Osteocyte (in vitro differentiated cells): ENCODE results near the gene ASAP2. TPM values are rescaled to one million over a fixed set of nuclear protein-coding genes. Genes with fewer than 3 reads are reported as not detected.

Experiments used
- DNase-seq: peaks from one replicate; pipeline ENCODE4 v3.0.0; 2021; ENCODE audit warnings: mixed read lengths; ENCODE audit not compliant: unreplicated experiment; ENCODE audit errors: extremely low spot score
- H3K27ac Mint-ChIP-seq: one replicate; pipeline ENCODE4 v1.8.0; 2021; ENCODE audit warnings: mild to moderate bottlenecking, mixed read lengths; ENCODE audit not compliant: unreplicated experiment
- H3K27me3 Mint-ChIP-seq: one replicate; pipeline ENCODE4 v1.8.0; 2021; ENCODE audit warnings: mixed read lengths; ENCODE audit not compliant: unreplicated experiment
- H3K36me3 Mint-ChIP-seq: one replicate; pipeline ENCODE4 v1.8.0; 2021; ENCODE audit warnings: mixed read lengths; ENCODE audit not compliant: unreplicated experiment
- H3K4me1 Mint-ChIP-seq: one replicate; pipeline ENCODE4 v1.8.0; 2021; ENCODE audit warnings: mixed read lengths; ENCODE audit not compliant: unreplicated experiment
- H3K4me3 Mint-ChIP-seq: one replicate; pipeline ENCODE4 v1.8.0; 2021; ENCODE audit warnings: mild to moderate bottlenecking, moderate library complexity, mixed read lengths; ENCODE audit not compliant: unreplicated experiment
- H3K9me3 Mint-ChIP-seq: one replicate; pipeline ENCODE4 v1.8.0; 2021; ENCODE audit warnings: mixed read lengths; ENCODE audit not compliant: unreplicated experiment
- CTCF ChIP-seq: fragments of 200-600 bp; sonication (generic); IDR thresholded peaks from 2 replicates; pipeline ENCODE4 v1.5.0; 2021; ENCODE audit warnings: antibody characterized with exemption, mild to moderate bottlenecking, moderate library complexity
- total RNA-seq: library from RNA; stranded (reverse); gene quantifications from 2 replicates; pipeline ENCODE4 v1.2.1, GENCODE V29; 2021

The ASAP2 gene
- total RNA-seq, 1 donor from 2014 or later, result 91.0 TPM

GRCh38 chr2:9355716-9356115 lies 149.1 kb downstream of the ASAP2 start:
- Mint-ChIP-seq H3K4me3 (no peak overlapping the region), H3K9me3 (no peaks in the 10 kb centered on the region), H3K4me1 (peaks cover 11% of the 10 kb centered on the region), H3K27me3 (no peaks in the 10 kb centered on the region), H3K36me3 (peaks cover 59% of the 10 kb centered on the region), H3K27ac (no peak overlapping the region)
- no peak for DNase-seq
- TF ChIP-seq CTCF, result no peak

GRCh38 chr2:9356261-9356660 lies 149.6 kb downstream of the ASAP2 start:
- Mint-ChIP-seq H3K9me3 (no peaks in the 10 kb centered on the region), H3K27ac (no peak overlapping the region), H3K4me3 (no peak overlapping the region), H3K36me3 (peaks cover 61% of the 10 kb centered on the region), H3K4me1 (peaks cover 12% of the 10 kb centered on the region), H3K27me3 (no peaks in the 10 kb centered on the region)
- DNase-seq, result no peak
- no peak for TF ChIP-seq CTCF

- peaks cover 12% of the 10 kb centered on the region for H3K4me1 Mint-ChIP-seq
- H3K9me3 Mint-ChIP-seq, result no peaks in the 10 kb centered on the region
These were observed 152.2 kb downstream of the ASAP2 start for GRCh38 chr2:9358846-9359245.

GRCh38 chr2:9359463-9359862 lies 152.9 kb downstream of the ASAP2 start:
- Mint-ChIP-seq H3K36me3 (peaks cover 69% of the 10 kb centered on the region), H3K4me1 (peaks cover 14% of the 10 kb centered on the region), H3K4me3 (no peak overlapping the region), H3K9me3 (no peaks in the 10 kb centered on the region), H3K27me3 (no peaks in the 10 kb centered on the region), H3K27ac (no peak overlapping the region)
- TF ChIP-seq CTCF, result no peak
- no peak for DNase-seq

More at GRCh38 chr2:9358846-9359245, 152.2 kb downstream of the ASAP2 start:
- no peak for TF ChIP-seq CTCF
- H3K27ac Mint-ChIP-seq, result no peak overlapping the region
- H3K36me3 Mint-ChIP-seq, result peaks cover 67% of the 10 kb centered on the region
- no peak for DNase-seq
- H3K4me3 Mint-ChIP-seq, result no peak overlapping the region
- no peaks in the 10 kb centered on the region for H3K27me3 Mint-ChIP-seq

- Mint-ChIP-seq H3K4me1 (peaks cover 19% of the 10 kb centered on the region), H3K27ac (no peak overlapping the region), H3K9me3 (no peaks in the 10 kb centered on the region), H3K4me3 (no peak overlapping the region), H3K27me3 (no peaks in the 10 kb centered on the region), H3K36me3 (peaks cover 70% of the 10 kb centered on the region)
- no peak for DNase-seq
- no peak for TF ChIP-seq CTCF
These were observed 153.5 kb downstream of the ASAP2 start for GRCh38 chr2:9360110-9360509.
